ENCODE results near the gene MAPK14.

The MAPK14 gene

DNA sequence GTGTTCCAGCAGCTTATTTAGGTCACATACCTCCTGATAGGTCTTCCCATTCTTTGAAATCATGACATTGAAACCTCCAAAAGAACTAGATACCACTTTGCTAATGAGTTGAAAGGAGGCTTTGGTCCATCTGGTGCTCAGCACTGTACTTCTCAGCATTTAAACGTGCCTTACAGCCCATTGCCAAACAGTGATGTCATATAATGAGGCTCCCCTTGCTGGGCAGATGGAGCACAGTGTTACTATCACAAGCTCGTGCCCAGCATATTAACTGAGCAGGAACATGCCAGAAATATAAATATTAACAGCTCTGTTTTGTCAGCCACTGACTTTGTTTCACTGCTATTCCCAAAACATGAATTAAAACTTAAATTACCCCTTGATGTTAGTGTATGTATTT, 77.2 kb downstream of the MAPK14 start:
- DNase-seq (ENCODE audit: low spot score) = no peak

DNA sequence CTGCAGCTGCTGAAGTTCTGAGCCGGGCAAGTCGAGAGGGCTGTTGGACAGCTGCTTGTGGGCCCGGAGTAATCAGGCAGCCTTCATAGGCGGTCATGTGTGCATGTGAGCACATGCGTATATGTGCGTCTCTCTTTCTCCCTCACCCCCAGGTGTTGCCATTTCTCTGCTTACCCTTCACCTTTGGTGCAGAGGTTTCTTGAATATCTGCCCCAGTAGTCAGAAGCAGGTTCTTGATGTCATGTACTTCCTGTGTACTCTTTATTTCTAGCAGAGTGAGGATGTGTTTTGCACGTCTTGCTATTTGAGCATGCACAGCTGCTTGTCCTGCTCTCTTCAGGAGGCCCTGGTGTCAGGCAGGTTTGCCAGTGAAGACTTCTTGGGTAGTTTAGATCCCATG, 81.5 kb downstream of the MAPK14 start:
- peak; percentile 45 for DNase-seq (ENCODE audit: low spot score)

DNA sequence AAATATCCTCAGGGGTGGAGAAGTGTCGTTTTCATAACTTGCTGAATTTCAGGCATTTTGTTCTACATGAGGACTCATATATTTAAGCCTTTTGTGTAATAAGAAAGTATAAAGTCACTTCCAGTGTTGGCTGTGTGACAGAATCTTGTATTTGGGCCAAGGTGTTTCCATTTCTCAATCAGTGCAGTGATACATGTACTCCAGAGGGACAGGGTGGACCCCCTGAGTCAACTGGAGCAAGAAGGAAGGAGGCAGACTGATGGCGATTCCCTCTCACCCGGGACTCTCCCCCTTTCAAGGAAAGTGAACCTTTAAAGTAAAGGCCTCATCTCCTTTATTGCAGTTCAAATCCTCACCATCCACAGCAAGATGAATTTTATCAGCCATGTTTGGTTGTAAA, 82.4 kb downstream of the MAPK14 start:
- no peak for DNase-seq (ENCODE audit: low spot score)

DNA sequence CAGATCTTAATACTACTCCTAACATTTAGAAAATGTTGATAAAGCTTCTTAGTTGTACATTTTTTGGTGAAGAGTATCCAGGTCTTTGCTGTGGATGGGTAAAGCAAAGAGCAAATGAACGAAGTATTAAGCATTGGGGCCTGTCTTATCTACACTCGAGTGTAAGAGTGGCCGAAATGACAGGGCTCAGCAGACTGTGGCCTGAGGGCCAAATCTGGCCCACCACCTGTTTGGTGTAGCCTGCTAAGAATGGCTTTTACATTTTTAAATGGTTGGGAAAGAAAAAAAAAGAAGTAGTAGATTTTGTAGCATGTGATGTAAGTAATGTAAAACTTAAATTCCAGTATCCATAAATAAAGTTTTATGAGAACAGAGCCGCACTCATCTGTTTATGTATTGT, 83.3 kb downstream of the MAPK14 start:
- DNase-seq (ENCODE audit: low spot score) = no peak

DNA sequence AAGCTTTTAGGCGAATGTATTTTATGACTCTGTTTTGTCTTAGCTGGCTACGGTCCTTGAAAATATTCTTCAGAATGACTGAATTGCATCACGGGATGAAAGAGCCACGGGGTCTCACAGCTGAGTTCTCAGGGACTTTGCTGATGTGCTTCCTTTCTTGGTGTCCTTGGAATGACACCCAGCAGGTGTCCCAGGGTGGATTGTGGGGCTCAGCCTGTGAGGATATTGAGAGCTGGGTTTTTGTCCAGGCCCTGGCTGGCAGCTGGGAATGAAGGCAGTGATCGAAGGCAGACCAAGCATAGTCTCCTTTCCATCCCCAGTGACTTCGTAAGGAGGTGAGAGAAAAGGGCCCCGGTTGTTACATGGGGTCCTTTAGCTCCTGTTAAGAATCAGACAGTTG, 83.9 kb downstream of the MAPK14 start:
- no peak for DNase-seq (ENCODE audit: low spot score)

DNA sequence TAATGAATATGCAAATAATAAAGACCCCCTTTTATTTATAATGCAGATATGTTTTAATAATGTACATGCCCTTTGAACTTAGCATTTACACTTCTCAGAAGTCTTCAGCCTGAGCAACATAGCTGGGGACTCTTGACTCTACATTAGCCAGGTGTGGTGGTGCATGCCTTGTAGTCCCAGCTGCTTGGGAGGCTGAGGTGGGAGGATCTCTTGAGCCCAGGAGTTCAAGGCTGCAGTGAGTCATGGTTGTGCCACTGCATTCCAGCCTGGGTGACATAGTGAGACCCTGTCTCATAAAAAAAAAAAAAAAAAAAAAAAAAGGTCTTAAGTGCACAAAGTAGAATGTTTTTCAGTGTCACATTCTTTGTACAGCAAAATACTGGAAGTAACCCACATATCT, 85.4 kb downstream of the MAPK14 start:
- DNase-seq (ENCODE audit: low spot score) = no peak

DNA sequence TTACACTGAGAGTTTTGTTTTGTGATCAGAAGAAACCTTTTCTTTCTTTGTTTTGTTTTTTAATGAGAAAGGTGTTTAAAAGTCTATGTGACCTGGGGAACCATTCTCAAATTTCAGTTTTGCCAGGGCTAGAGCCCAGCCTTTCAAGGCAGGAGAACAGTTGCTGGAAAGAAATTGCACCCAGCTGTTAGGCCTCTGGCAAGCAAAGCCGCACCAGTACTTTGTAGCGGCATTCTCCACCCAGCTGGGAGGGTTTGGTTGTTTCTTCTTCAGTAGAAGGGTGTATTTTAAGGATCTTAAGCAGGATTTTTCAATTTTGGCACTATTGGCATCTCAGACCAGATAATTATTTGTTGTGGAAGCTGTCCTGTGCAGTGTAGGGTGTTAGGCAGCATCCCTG, 86.1 kb downstream of the MAPK14 start:
- no peak for DNase-seq (ENCODE audit: low spot score)

DNA sequence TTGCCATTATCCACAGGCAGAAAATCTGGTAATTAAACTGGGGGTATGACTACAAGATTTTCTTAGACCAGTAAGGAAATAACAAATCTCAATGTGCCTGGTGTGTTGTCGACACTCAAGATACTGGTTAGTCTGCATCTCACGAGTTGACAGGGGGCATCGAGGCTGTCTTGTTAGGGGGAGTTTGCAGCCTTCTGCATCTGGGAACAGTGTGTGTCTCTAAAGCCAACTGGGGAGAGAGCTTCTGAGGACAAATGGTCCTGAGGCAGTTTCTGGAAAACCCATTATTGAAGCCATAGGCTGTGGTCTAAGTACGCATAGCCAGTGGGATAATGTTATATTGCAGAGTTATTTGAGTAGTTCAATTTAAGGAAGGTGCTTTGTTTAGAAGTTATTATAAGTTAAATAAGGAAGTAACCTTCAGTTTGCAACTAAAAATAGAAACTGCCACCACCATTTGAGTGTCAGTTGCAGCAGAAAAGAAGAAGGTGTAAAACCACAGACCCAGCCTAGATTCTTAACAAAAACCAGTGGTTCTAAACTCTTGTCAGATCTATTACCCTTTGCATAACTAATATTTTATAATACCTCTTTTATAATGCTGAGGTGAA, 87.3 kb downstream of the MAPK14 start:
- DNase-seq (ENCODE audit: low spot score) = peak; percentile 37

DNA sequence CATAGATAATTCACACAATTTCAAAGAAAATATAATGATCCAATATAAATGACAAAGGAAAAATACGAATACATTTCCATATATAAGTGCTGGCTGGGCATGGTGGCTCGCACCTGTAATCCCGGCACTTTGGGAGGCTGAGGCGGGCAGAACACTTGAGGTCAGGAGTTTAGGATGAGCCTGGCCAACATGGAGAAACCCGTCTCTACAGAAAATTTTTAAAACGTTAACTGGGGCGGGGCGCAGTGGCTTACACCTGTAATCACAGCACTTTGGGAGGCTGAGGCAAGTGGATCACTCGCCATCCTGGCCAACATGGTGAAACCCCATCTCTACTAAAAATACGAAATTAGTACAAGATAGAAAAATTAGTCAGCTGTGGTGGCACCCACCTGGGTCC, 87.8 kb downstream of the MAPK14 start:
- DNase-seq (ENCODE audit: low spot score) = no peak

DNA sequence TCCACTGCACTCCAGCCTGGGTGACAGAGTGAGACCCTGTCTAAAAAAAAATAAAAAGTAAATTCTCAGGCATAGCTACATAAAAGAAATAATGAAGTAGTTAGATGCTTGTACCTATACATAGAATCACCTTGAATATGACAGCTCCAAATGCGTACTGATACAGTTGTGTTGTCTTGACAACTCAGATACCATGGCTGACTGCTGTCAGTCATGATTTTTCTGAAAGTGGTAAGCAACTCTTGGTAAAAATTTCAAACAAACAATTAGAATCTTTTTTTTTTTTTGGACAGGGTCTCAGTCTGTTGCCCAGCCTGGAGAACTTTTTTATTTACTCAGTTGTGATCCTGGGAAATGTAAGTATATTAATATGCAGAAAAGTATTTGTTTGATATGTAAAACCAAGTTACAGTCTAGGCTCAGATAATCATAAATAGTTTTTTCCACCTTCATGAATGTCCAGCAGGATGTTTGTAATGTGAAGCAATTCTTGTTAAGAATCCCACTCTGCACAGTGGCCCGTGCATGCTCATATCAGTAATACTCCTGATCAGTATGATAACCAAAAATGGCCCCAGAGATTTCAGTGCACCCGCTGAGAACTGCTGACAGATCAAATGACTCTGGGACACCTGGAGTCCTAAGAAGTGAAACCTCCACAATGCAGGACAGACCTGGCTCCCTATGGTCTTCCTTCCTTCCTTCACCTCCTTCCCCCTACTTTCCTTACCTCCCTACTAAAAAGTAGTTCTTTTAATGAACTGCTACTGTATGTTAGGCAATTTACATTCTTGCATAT, 88.7 kb downstream of the MAPK14 start:
- DNase-seq (ENCODE audit: low spot score) = no peak

DNA sequence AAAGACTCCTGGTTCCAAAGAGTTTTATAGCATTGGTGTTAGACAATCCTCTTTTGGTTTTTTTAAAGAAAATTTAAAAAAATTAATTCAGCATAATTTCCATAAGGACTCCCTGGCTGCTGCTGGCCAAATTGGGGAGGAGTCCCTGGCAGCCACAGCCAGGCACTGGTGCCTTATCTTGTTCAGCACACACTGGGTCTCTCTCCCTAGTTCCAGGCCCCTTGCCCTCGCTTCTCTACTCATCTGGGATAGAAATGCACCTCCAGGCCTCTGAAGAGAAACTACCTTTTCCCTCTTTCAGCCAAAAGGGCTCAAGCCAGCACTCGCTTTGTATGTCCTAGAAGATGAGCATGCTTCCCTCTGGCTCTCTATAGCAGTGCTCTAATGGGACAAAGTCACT, 89.3 kb downstream of the MAPK14 start:
- no peak for DNase-seq (ENCODE audit: low spot score)

DNA sequence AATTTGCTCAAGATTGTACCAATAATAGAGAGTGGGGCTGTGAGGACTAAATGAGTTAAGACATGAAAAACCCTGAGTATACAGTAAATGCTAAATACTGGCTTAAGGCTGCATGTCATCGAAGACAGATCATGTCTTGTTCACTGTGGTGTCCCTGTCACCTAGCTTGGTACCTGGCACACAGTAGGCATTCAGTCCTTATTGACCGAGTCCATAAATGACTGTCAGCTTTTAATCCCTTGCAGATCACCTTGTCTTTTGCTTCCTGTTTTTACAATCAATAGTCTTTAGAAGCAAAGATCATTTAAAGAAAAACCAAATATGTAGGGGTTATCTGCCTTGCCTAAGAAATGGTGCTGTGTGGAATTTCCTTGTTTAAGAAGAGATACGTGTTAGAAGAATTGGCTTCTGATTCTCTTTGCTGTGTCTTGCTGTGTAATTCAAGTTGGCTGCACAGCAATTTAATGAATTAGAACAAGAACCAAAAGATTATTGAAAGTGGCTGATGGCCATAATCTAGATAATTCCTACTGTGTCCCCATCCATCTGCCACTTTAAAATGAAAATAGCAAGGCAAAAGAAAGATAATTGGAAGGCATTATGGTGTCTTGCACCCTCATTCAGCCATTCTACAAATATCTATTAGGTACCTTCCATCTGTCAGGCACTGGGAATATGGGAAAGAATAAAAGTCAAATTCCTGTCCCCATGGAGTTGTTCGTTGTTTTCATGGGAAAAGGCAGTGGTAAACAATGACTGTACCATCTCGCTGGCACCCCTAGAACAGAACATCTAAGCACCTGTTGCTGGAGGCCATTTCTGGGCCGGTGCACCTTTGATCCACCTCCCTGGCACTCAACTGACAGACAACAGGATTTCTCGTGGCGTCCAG, 90.3 kb downstream of the MAPK14 start:
- DNase-seq (ENCODE audit: low spot score) = no peak

DNA sequence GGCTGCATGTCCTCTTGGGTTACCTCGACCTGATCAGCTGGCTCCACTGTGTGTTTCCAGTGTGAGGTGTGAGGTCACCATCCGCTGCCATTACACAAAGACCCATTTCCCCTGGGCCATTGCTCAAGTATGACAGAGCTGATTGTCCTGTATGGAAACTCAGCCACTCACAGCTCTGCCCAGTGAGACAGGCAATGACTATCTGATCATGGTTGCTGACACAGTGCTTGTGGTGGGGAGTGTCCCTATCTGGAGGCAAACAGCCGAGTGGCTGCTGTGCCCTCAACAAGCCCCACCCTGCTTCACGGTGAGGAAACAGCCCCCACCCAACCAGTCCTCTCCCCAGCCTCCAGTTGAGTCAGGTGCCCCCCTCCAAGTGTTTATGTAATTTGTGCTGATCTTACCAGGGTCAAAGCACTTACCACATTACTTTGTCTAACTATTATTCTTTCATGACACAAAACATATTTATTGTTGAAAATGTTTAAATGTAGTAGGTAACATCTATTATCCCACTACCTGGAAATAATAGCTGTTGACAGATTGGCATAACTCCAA, 91.0 kb downstream of the MAPK14 start:
- DNase-seq (ENCODE audit: low spot score) = peak; percentile 83

DNA sequence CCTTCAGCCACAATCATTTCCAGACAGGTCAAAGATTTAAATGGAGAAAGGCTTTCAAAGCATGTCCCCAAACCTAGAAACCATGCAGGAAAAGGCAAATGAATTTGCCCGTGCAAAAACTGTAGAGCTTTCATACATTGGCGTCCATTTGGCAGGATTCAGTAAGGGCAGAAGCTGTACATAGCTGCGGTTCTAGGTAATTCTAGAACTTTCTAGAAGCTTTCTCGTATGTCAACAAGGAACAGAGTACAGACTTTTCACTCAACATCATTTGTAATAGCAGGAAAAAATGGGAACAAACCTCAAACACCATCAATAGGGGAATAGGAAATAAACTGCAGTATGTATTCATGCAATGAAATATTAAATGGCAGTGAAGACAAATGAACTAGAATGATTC, 91.6 kb downstream of the MAPK14 start:
- DNase-seq (ENCODE audit: low spot score) = no peak

DNA sequence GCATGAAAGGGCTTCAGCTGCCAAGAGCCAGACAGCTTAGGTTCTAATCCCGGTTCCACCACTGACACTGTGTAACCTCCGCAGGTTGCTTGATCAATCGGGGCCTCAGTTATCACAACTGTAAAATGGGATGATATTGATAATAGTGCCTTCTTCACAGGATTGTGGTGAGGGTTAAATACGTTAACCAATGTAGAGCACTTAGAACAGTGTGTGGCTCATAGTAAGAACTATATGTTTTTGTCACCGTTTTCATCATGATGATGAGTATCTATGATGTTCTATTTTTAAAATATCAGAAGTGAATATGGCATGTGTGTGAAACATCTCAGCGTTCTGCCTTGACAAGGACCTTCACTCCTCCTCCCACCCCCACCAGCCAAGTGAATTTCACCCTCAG, 92.4 kb downstream of the MAPK14 start:
- no peak for DNase-seq (ENCODE audit: low spot score)

DNA sequence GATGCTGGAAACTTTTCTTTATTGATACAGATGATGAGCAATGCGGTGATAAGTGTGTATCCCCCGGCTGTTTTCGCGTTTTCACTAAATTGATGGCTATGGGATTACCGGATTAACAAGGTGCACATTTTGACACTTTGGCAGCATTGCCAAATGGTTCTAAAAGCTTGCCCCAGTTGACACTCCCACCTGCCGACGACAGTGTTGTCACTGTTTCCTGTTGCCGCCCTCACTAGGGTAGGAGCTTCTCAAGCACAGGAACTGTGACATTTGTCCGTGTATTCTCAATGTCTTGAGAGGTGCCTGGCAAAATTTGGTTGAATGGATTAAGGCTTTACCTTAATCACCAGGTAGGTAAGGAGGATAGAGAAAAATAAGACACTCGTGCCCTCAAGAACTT, 92.9 kb downstream of the MAPK14 start:
- DNase-seq (ENCODE audit: low spot score) = peak; percentile 78

DNA sequence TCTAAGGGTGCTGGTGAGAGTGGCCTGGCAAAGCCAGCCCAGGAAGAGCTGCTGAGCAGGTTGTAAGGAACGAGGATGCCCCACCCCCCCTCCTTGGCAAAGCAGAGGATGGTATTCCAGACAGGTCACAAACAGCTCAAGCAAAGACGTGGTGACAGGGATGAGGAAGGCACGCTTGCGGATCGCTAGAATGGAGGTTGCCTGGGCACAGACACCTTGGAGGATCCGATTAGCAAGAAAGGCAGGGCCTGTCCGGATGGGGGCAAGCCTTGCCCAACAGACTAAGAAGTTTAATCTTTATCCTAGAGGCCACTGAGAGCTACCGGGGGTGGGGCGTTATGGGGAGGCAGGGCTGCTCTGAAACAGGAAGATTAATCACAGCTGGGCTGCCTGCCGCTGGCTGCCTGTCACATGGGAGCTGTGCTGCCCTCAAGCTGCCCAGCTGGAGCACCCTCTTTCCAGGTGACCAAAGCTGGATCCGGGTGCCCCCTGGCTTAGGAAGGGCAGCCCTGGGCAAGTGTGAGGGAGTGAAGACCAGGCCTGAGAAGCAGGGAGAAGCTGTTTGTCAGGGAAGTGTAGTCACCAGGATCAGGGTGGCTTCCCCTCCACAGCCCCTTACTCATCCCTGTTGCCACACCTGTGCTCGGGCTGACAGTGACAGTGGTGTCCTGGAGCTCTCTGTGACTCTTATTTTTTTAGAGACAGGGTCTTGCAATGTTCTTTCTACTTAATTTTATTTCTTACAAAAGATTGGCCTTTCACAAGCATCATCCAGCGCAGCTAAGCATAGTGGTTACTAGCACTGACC, 93.6 kb downstream of the MAPK14 start:
- DNase-seq (ENCODE audit: low spot score) = peak; percentile 59

DNA sequence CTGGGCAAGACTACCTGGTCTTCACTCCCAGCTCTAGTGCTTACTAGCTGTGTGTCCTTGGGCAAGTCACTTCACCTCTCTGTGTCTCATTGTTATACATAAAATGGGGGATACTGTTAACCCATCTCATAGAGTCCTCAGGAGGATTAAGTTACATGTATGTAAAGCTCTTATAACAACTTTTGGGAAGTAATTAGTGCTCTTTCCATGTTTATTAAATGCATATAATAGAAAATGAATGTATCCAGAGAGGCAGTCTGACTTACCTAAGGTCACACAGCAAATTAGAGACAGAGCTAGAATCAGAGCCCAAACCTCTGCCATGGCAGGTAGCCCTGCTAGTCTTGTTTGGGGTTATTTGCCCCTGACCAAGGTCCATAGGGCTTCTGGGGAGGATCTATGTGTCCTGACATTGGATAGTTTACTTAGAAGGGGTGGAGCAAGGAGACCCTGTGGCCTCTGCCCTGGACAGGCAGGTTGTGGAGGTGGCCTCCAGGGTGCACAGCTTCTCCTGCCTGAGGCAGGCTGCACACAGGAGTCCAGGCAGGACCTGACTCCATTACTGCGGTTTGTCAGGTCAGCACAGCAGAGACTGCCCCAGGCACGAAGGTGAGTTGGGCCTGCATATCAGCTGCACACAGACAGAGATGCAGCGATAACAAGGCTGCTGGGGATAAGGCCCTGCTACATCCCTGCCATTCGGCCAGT, 94.3 kb downstream of the MAPK14 start:
- no peak for DNase-seq (ENCODE audit: low spot score)

DNA sequence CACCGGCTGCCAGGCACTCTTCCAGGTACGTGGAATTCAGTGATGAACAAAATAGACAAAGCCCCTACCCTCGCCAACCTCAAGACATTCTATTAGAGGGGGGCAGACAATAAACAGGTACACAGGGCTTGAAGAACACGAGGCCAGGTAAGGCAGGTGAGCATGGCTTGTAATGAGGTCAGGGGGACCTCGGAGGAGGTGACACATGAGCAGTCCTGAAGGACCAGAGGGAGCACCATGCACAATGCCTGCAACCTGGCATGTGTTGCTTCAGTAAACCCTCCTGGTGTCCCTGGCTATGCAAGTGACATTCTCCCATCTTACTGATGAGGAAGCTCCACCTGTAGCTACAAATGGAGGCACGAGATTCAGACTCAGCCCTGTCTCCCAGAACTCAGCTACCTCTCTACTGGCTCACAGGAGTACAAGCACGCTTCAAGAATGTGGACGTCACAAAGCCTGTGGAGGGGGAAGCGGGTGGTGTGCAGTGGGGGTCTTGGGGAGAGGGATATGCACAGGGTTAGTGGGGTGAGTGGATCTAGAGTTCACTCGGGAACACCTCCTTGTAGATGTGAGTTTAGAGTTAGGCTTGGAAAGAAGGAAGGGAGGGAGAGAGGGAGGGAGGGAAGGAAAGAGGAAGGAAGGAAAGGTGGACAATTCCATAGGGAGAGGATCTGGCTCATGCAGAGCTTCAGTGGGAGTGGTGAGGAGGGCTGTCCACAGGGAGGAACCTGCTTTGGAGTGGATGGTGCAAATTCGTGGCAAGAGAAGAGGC, 95.1 kb downstream of the MAPK14 start:
- DNase-seq (ENCODE audit: low spot score) = no peak
